HG02852 (cell line): ENCODE data around the gene PIP4K2C.
"Not testable (repeated sequence)": the region's sequence is repeated elsewhere in the genome, so short reads cannot be mapped to it uniquely, and the experiment has no call there.

Source experiments
- ATAC-seq: cut with Tn5 transposase; IDR thresholded peaks from one replicate; pipeline ENCODE4 v1.9.1; 2021; ENCODE audit warnings: mild to moderate bottlenecking, moderate library complexity; ENCODE audit not compliant: unreplicated experiment

The PIP4K2C gene

DNA sequence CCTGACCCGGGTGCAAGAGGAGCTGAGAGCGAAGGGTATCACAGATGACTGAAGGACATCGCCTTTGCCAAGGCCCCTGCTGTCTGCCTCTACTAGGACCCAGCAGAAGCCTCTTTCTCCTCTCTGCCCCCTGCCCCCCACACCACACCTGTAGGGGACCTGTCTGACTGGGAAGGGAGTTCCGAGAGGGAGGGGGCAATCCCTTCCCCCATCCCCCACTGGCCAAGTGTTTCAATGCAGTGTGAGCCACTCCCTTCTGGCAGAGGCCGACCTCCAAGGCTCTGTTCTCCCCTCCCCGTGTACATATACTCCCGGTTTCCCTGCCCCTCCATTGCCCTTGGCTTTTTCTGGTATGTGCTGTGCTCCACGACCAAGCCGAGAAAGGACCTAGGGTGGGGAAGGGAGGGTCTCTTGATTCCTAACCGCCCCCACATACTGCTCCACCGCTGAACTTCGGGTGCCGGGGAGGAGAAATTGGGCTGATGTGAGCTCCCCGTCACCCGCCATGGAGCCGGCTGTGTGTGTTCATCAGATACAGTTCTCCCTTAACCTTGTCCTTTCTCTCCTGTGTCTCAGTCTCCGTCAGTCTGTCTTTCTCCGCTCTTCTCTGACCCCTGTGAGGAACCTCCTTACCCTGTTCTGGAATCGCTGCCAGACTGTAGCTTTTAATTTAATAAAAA lies 18.2 kb downstream of the PIP4K2C start:
- ATAC-seq: no peak

DNA sequence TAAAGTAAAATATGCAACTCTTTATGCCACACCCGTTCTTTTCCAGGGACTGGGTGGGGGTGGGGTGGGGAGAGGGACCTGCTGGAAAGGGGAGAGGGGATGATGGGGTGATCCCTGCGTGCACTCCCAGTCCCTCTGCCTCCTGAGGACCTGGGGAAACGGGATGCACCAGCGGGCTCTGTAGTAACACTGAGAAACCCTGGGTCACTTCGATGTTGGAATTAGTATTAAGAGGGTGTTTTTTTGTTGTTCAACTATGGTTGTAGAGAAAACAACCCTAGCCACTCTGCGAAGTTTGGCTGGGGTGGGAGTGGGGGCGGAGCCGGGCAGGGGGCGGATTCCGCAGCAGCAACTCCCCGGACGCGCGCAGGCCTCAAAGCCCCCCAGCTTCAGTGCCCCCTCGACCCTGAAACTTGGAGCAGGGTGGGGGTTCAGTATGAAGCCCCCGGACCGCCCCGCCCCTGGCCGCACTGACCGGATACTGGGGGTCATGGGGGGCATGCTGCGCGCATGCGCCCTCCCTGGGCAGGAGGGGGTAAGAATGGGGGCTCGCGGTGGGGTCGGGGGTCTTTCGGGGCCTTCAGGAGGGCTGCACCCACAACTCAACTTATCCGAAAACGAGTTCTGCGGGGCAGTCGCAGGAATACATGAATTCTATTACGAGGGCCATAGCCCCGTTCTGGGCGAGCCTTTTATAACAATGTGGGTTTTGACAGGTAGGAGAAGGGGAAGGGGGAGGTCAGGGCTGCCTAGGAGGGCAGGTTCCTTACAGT lies 19.0 kb downstream of the PIP4K2C start:
- no peak for ATAC-seq

DNA sequence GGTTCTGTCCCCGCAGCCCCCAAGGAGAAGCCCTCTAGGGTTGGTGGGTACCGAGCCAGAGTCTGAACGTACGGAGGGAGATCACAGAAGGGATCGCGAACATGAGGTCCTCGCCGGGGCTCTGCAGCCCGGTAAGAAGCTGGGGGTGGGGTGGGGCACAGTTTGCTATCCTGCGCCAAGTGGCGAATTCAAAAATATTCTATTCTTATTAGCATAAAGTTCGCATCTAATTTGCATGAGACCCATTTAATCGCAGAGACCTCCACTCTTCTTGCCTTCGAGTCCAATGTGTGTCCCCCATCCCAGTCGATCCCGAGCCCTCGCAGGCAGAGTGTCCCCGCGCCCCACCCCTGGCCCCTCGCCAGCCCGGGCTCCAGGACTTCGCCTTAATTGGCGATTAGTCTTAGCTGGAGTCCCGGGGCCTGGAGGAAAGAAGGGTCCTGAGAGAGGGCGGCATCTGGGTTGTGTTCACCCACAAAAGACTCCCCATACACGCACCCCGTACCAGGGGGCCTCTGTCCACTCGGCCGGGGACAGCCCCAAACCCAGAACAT lies 19.6 kb downstream of the PIP4K2C start:
- ATAC-seq: no peak

GRCh38 chr12:57611108-57611826 lies 20.3 kb downstream of the PIP4K2C start, which contains the start of gene ARHGEF25:
TSS of gene ARHGEF25 (plus strand) at chr12:57611435. CDS start at chr12:57611895, 460 bp downstream.
- ATAC-seq: peak; percentile 48

- ATAC-seq: no peak
Observed at GRCh38 chr12:57611827-57612710, 21.1 kb downstream of the PIP4K2C start.

GRCh38 chr12:57612711-57613426 lies 21.9 kb downstream of the PIP4K2C start:
- no peak for ATAC-seq

DNA sequence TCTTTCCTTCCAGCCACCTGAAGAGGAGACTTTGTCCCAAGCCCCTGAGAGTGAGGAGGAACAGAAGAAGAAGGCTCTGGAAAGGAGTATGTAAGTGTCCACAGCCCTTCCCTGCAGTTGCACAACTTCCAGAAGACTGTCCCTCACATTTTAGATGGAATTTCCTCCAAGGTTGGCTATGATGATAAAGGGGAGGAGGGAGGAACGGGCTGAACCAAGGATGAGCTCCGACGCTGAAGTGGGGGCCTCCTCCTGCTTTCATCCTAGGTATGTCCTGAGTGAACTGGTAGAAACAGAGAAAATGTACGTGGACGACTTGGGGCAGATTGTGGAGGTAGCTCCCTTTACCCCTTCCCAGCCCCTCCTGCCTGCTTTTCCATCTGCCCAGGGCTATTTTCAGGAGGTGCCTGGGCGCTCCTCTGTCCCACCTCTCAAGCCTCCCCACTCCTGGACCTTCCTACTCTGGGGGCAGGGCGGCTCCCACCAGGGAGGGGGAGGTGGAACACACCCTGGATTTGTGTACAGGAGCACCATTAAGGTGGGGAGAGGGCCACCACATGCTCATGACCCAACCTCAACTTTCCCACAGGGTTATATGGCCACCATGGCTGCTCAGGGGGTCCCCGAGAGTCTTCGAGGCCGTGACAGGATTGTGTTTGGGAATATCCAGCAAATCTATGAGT lies 22.6 kb downstream of the PIP4K2C start:
- no peak for ATAC-seq

GRCh38 chr12:57614178-57614947 lies 23.4 kb downstream of the PIP4K2C start:
- peak; percentile 50 for ATAC-seq

GRCh38 chr12:57614948-57615500 lies 24.0 kb downstream of the PIP4K2C start:
- no peak for ATAC-seq

DNA sequence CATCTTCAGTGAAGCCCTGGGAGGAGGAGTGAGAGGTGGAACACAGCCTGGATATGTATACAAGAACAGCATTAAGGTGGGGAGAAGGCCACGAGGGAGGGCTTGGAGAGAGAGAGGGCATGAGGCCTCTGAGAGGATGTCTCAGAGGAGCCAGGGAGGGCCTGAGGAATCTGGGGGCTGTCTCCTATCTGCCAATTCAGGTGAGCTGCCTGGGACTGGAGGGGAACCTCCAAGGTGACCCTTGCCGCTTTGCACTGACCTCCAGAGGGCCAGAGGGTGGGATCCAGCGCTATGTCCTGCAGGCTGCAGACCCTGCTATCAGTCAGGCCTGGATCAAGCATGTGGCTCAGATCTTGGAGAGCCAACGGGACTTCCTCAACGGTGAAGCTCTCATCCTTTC lies 24.6 kb downstream of the PIP4K2C start:
- no peak for ATAC-seq

- ATAC-seq: no peak
Observed at GRCh38 chr12:57616383-57617101, 25.6 kb downstream of the PIP4K2C start.

DNA sequence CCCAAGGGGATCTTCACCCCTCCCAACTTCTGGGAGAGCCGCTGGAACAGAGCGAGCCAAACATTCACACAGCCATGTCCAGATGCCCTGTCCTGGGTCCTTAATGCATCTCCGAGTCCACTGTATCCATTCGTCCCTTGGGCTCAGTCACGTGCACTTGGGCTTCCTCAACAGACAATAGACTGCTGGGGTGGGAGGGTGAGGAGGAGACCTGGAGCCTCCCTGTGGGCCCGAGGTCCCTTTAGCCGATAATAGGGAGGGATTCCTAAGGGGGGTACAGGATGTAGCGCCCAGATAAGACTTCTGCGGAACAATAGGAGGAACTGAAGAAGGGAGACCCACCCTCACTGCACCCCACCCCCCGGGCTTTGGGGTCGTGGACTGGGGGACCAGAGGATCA lies 26.9 kb downstream of the PIP4K2C start:
- ATAC-seq: no peak

GRCh38 chr12:57618431-57618830 lies 27.4 kb downstream of the PIP4K2C start:
- ATAC-seq: not testable (repeated sequence)

DNA sequence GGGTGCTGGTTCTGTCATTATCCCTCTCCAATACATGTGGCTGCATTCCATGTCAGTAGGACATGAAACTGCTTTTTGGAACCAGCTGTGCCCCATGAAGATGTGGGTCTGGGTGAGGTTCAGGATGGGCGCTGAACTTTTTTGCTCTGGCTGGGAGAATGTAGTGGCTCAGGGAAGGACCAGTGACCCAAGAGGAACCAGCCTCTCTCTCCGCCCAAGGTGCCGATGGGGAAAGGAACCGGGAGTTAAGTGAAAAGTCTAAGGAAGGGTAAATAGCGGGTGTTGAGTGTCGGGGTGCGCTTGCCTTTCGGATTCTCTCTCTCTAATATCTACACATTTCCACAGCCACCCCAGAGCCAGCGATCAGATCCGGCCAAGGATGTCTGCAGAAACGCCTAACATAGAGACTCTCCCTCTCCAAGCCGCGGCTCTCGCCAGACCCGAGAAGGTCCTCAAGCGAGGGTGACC lies 28.0 kb downstream of the PIP4K2C start:
- no peak for ATAC-seq

DNA sequence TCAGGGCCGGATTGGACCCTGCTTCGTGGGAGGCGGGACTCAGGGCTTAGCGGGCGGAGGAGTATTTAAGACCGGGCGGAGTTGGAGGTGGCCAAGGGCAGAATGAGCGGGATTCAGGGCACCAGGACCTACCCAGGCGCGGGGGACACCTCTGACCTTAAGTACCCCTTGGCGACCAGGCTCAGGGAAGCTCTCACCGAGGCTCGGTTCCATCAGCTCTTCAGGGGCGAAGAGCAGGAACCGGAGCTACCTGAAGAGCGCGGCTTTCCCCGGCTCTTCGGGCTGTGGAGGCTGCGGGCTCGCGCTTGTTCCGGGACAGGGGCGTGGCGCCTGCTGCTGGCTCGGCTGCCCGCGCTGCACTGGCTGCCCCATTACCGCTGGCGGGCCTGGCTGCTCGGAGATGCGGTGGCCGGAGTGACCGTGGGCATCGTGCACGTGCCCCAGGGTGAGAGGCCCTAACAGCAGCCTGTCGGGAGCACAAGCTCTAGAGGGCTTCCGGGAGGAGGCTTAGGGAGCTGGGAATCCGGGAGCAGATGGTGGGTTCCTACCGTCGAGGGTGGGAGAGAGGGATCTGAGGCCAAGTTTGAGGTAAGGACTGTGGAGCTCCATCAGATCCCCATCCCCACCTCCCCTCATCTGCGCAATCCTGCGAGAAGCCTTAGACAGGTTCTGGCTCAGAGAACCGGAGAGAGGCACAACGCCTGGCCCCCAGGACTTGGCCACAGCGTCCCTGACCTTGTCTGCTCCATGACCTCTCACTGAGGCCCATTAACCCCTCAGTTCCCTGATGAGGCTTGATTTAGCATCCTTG lies 28.6 kb downstream of the PIP4K2C start:
- no peak for ATAC-seq

DNA sequence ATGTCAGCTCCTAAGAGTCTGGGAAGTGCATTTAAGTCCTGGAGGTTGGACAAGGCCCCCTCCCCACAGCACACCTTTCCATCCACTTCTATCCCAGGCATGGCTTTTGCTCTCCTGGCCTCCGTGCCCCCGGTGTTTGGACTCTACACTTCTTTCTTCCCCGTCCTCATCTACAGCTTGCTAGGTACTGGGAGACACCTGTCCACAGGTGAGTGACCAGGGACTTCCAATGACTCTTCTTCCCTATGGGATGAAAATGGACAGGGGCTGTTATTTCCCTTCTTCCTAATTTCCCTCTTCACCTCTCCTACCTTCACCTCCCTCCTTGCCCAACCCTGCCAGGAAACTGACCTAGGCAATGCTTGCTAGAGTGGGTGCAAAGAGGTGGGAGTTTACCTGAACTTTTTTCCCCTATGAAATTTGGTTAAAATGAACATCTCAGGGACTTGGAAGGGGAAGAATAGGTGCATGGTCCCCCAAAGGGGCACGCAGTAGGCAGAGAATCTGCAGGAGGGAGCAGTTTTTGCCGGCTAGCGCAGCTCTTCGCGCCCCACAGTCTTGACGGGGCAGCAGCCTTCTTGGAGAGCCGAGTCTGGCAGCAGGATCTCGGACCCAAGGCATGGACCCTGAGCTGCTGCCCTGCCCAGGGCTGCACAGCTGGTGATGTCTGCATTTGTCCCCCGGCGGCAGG lies 29.4 kb downstream of the PIP4K2C start:
- ATAC-seq: no peak
